Measurements from ENCODE around the gene RSL24D1.

RSL24D1 gene

DNA sequence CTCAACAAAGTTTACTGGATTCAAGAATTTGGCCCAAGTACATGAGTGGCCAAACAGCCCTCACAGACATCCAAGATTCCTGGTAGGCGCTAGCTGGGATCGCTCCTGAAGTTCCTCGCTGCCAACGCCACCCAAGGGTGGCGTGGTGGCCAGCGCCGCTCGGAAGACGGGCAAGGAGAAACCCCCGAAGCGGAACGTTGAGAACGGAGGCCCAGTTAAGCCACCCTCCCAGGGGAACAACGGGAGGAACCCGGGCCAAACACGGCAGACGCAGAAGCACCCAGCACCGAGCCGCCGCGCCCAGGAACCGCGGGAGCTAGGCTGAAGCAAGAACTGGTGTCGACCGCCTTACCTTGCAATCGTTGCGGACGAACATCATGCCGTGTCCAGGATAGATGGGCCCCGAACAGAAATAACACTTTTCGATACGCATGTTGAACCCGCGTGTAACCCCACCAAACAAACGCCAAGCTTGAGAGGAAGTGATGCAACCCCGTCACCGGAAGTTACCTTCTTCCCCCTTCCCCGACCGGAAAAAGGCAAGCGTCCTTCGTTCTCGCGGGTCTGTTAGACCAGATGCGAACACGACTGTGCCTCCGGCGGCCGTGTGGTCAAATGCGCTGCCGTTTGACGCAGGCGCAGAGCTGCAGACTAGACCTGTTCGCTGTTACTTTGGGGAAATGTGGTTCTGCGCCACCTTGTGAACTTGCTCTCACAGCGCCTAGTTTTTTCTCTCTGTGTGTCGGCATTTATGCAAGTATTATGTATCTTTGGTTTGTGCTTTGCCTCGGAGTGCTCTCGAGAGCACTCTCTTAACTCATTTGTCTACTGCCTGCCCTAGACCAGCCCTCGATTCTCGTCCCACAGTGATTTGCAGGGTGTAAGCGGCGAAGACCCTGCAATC lies at the start of gene RSL24D1:
Gene RSL24D1, minus strand, starts transcription at position 484 of the 904 bp plus-strand sequence. Its CDS starts 51 bp downstream, at position 433.
- peak; percentile 95 for DNase-seq (ENCODE audit: low read depth, low spot score)

DNA sequence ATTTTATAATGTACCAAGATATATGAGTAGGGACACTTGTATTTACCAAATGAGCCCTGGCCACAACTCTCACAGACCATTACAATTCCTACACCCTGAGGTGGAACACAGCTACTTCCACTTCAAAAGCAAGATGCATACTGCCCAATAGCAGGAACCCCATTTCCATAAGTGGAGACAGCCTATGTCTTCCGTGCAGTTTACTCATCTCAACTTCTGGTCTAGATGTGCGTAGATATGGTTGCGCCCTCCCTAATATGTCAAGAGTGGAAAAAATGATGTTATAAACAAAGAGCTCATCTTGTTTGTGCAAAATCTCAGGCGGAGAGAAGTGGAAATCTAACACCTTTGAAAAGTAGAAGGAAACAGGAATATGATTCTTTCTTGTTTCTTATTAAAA lies 48.3 kb upstream of the RSL24D1 start:
- DNase-seq (ENCODE audit: low read depth, low spot score): no peak

DNA sequence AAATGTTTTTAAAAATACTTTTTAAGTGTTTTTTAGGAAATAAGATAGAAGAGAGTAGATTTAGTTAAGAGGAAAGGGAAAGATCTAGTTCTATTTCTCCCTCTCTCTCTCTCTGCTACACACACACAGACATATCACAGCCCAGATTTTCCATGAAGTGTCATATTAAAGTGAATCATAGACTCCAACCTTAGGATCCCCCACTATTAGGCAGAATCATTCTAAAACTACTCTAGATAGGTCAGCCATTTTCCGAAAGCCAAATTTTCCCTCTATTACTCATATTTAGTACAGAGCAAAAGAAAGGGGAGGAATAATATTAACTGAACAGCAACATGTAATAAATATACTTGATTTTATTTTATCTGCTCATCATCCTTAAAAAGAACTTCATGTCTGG lies 45.1 kb upstream of the RSL24D1 start:
- DNase-seq (ENCODE audit: low read depth, low spot score): no peak

DNA sequence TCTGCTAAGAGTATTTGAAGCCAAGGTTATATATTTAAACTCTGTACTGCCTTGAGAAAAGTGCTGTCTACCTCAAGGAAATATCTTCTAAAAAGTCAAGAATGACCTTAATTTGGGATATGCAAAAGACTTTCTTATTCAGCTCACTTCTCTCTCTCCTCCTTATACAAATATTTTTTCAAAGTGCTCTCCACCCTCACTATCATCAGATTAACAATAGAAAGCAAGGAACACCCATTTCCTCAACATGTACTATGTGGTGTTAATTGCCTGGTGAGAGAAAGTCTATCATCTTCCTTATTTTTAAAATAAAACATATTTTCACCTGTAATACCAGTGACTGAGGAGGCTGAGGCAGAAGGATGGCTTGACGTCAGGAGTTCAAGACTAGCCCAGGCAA lies 44.4 kb upstream of the RSL24D1 start:
- no peak for DNase-seq (ENCODE audit: low read depth, low spot score)

DNA sequence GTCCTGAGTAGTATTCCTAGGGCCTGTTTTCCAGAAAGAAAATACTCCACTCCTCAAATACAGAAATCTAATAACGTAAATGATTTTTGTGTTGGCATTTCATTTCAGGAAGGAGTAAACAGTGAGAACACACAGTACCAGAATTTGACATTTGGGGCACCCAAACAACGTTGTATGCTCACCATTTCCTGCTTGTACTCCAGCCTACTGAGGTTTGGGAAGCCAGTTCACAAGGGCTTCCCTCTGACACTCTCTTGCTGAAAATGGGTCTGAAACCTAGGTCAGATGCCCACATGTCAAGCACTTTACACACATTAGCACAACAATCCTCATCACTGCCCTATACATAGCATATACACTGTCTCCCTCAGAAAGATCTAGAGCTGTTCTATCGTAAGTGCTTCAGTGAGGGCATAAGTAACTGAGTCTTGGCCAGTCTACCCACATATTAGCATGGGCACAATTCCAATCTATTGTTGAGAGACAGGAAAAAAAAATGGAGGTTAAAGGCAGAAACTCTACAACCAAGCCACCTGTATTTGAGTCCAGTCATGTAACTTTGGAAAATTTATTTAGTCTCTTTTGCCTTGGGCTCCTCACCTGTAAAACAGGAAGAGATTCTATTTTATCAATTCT lies 43.5 kb upstream of the RSL24D1 start:
- no peak for DNase-seq (ENCODE audit: low read depth, low spot score)

DNA sequence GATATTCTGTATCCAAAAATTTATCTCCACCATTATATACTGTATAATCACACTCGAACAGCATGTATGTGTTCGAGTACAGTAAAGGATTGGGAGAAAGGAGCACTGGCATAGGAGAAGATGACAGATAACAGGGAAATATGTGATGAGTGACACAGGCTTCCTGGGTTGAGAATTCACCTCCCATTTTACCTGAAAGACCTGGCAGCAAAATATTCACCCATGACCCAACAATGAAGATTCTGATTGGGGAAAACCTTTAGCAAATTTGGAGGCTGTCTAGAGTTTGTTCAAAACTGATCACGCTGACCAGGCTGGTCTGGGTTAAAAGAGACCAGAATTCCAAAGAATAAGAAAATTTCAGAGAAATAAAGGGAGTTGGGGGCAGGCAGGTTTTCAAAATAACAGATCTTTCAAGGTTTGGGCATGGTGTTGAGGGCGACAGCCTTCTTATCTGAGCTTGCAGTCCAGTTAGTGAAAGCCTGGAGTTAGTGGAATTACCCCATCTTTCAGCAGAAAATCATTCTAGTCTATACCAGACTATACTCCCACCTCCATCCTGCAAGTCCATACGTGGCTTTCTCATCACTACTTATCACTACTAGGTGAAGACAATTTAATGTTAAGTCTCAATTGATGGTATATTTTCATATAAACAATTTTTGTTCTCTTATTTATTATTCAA lies 42.8 kb upstream of the RSL24D1 start:
- DNase-seq (ENCODE audit: low read depth, low spot score): no peak

DNA sequence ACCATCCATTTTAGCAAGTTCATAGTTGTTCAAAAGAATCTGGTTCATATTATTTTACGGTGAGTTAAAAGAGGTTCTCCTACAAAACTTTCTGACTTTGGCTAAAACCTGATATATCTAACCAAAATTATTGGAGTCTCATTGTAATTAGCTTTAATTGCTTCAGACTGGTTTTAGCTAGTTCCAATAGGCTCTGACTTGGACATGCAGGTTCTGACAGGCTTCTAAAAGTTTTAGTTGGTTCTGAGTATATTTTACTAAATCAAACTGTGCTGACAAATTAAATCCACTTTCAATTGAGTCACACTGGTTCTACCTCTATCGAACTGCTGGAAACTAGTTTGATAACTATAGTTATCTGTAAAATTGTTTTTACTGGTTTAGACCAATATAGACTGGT lies 42.1 kb upstream of the RSL24D1 start:
- DNase-seq (ENCODE audit: low read depth, low spot score): no peak

DNA sequence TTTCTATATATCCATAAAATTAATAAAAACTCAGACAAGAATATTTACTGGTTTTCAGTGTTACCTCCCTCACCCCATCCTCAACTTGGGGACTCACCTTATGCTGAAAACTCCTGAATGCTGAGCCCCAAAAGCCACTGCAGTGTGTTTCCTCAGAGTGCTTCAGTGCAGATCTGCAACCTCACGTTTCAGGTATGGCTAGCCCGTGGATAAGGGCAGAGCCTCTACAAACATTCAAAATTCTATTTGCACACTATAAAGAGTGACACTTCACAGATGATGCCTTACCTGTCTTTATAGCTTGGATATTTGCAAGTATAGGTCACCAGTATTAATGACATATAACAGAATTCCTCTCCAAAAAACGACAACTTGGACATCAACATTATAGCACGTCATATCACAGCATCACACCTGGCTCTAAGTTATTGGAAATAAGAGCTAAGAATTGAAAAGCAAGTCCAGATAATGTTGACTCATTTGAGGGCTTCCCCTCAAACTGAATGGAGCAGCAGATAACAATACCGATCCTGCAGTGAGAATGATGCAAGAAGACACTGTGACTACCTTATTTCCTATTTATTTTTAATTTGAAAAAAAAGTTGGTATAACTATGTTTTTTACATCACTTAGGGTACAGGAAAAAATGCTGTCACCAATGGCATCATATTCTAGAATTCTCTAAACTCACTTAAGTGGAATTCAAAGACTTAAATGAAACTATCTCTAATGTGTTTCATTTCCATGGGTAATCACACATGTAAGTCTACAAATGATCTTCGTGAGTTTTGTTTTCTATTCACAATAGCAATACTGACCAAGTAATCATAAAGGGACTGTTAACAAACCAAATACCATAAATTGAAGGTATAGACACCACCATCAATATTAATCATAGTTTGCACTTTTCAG lies 40.7 kb upstream of the RSL24D1 start:
- DNase-seq (ENCODE audit: low read depth, low spot score): no peak

DNA sequence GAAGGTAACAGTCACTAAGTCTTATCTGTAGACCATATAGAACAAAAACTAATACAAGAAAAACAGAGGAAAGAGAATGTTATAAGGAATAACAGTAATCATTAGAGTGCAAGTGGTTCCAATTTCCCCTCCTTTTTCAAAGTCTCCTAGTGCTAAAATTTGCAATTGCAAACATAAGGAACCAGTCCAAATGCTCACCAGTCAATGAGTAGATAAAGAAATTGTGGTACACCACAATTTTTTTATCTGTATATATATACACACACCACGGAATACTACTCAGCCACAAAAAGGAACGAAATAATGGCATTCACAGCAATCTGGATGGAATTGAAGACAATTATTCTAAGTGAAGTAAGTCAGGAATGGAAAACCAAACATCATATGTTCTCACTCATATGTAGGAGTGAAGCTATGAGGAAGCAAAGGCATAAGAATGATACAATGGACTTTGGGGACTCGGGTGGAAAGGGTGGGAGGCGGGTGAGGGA lies 38.9 kb upstream of the RSL24D1 start:
- DNase-seq (ENCODE audit: low read depth, low spot score): no peak

DNA sequence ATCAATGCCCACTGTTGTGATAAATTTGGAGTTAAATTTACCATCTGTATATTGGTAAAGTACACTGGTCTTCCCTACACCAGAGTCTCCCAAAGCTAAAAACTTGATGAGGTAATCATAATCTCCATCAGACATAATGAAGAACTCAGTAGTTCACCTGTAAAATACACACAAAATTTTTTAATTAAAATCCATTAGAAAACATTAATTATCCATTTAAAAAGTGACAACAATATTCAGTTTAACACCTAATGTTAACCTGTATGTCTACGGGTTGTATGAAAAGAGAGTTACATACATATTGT lies 38.0 kb upstream of the RSL24D1 start:
- DNase-seq (ENCODE audit: low read depth, low spot score): no peak

DNA sequence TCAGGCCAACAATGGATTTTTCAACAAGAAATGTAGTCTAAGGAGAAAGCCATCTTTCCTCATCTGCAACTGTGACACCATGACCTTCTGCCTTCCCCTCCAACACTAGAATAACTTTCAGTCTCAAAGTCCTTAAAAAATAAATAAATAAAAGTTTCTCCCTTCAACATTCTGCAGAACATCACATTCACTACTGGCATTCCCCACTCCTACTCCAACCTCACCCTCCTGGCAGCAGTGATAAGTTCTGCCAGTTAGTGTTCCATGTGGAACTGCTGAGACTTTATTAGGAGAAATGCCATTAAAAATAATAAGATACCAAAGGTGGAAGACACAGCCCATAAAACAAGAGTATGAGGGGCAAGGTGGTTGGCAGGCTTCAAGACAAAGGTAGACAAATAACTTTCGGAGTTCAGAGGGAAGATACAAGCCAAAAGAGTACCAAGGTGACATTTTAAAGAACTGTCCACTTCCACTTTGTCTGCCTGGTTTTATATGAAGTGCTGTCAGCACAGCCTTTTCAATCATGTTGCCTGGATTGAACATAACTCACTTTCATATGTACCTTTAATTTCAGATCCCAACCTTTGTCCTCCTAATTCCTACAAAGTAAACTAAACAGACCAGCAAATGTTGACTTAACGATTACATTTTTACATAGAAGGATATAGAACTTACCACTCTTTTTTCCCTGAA lies 37.5 kb upstream of the RSL24D1 start:
- no peak for DNase-seq (ENCODE audit: low read depth, low spot score)

DNA sequence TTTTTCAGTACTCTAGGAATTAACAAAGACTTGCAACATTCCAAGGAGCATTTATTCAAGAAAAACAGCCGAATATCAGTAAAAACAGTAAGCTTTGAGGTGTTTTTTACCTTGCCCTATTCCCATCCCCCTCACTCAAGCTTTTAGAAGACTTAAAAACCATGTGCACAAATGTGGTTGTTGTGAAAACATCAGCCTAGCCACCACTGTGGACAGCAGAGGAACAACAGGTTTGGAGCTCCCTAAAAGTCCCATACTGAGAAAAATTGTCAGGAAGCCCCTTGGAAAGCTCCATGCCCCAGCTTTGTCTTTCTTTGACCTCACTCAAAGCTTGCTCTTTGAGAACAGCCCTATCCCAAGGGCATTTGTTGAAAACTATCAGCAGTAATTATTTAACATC lies 34.7 kb upstream of the RSL24D1 start:
- no peak for DNase-seq (ENCODE audit: low read depth, low spot score)

DNA sequence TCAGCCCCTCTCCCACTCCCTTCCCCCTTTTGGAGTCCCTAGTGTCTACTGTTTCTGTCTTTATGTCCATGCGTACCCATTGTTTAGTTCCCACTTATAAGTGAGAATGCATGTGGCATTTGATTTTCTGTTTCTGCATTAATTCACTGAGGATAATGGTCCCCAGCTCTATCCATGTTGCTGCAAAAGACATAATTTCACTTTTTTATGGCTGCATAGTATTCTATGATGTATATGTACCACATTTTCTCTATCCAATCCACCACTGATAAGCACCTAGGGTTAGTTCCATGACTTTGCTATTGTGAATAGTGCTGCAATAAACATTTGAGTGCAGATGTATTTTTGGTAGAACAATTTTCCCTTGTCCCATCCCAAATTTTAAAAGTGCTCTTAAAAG lies 34.2 kb upstream of the RSL24D1 start:
- DNase-seq (ENCODE audit: low read depth, low spot score): no peak

DNA sequence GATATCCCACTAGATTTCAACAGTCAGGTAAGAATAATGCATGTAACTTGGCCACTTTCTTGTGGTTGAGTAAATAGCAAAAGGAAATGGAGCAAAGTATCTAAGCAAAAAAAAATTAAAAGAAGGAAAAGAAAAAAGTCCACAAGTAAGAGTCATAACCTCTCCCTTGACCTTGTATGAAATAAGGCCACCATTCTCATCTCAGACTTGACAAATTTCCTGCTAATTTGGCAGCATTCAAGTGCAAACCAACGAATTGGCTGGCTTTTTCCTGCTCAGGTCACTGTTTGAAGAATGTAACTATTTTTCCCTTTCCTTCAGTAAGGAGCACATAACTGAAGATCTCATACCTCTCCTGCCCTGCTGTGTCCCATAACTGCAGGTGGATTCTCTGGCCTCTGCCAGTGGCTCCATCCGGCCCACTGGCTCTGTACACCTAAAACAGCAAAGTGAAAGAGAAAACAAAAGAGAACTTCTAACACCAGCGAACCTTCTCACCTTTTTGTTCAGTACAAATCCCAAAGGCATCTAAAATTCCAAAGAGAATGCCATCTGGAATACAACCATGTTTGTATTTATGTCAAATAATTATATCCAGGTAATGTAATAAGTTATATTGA lies 33.4 kb upstream of the RSL24D1 start:
- no peak for DNase-seq (ENCODE audit: low read depth, low spot score)

DNA sequence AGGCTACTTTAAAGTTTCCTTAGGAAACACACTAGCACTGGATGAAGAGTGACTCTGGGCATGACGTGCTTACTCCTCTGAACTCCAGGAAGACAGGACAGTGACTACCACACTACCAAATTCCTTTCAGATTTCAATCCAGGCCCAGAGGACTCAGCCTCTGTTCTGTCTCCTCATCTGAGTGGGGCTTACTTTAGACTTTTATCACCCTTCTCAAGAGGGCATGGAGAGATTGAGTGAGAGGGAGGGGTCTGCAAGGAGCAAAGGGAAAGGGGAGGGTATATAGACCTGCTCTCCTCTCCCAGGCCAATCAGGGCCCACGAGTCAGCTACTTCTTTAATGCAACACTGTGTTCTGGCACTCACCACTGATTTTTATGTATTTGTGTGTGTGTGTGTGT lies 29.4 kb upstream of the RSL24D1 start:
- no peak for DNase-seq (ENCODE audit: low read depth, low spot score)

DNA sequence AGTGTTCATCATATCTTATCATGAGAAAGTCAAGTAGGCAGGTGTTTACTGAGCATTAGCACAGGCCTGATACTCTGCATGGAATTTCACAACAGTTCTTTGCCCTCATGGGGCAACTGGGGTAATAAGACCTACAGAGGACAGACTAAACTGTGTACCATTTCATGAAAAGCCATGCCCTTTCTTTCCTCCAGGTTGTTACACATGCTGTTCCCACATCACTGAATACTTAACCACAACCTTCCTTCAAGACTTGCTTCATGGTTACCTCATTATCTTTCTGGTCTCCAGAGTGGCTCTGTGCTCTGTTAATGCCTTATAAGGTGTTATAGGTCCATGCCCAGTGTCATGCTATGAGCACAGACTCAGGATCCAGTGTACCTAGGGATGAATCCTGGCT lies 28.2 kb upstream of the RSL24D1 start:
- DNase-seq (ENCODE audit: low read depth, low spot score): no peak

DNA sequence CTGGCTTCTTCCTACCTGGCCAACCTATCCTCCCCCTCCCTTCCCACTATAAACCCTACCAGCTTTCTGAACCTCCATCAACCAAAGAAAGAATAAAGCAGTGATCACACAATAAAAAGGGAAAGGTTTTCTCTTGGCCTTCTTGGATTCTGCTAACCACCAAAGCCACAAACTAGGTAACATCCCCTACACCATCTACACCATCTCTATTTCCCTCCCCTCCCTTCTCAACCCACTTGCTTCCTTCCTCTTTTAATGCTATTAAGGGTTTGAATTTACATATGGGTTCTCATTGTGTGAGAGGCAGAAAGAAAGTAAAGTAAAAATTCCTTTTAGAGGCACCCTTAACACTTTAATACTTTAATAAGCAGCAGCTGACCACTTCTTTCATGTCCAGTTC lies 25.8 kb upstream of the RSL24D1 start:
- no peak for DNase-seq (ENCODE audit: low read depth, low spot score)

DNA sequence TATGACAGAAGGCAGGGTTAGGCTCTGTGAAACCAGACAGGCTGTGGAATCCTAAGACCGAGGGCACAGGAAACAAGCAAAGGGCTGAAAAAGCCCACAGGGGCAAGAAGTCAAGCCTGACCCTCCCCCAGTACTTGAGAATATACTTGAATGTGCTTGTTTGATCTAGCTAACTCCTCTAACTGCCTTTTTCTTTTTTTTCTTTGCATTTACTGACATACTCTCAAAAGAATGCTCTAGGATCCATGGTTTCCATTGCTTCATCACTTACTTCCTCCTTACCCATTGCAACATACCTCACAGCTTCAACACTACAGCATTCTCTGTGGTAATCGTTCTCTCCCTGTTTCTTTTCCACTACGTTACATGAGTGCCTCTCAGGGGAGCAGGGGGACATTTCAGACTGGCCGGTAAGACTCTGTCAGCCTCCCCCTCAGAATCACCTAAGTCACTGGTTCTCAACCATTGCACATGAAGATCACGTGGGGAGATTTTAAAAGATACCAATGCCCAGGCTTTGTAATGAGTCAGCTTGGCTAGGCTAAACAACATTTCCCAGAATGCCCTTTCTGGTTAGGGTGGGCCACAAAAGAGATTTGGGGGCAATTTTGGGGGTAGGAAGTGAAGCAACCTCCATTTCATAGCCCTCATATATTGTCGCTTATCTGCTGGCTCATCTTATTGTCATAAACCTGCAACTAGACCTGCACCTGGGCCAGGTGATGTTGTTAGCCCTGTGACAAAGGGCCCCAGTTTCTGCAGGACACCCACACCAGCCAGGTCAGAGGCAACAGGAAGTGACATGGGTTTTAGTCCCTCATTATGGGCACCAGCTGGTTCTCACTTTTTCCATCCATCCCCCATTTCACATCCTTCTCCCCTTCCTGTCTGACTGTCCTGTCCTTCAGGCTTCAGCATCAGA lies 24.6 kb upstream of the RSL24D1 start:
- DNase-seq (ENCODE audit: low read depth, low spot score): no peak

DNA sequence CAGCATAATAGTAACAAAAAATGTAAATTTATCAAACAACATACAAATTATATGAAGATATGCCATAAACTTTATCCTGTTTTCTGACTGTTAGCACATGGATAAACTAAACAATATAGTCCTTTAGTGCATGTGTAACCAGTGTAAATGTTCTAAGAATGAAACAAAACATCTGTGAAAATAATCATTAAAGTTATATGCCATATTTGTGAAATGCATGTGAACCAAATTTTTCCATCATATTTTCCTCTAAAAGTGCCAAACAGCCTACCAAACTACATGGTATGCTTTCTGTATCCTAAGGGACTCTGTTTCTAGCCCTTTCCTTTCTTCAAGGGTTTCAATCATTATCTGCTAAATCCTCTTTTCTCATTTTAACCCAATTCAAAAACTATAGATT lies 23.9 kb upstream of the RSL24D1 start:
- DNase-seq (ENCODE audit: low read depth, low spot score): no peak
